ENCODE measurements around the gene RFTN1. TPM values are rescaled to one million over a fixed set of nuclear protein-coding genes. Genes with fewer than 3 reads are reported as not detected.

Gene RFTN1
- total RNA-seq, 1 experiment from 2014 or later, result 4.5 TPM

GRCh38 chr3:16407366-16407765 is 106.1 kb downstream of the RFTN1 start:
- Mint-ChIP-seq H3K9me3 (ENCODE audit: unreplicated experiment) (no peaks in the 10 kb centered on the region), H3K27me3 (ENCODE audit: insufficient read depth, unreplicated experiment) (no peaks in the 10 kb centered on the region), H3K4me1 (ENCODE audit: insufficient read depth, unreplicated experiment) (peaks cover 5% of the 10 kb centered on the region), H3K36me3 (ENCODE audit: insufficient read depth, unreplicated experiment) (no peaks in the 10 kb centered on the region), H3K4me3 (ENCODE audit: unreplicated experiment) (no peak overlapping the region), H3K27ac (ENCODE audit: low read depth, unreplicated experiment) (no peak overlapping the region)
- DNase-seq (ENCODE audit: unreplicated experiment), result no peak
- intact Hi-C loops (cut with micrococcal nuclease), result no loop called here
- TF ChIP-seq CTCF (IDR thresholded peaks at IDR 0.05; ENCODE audit: unreplicated experiment), result no peak
- CTCF ChIA-PET, result interaction anchor here (0.6 kb wide), 1 partner anchor 42 kb away, joined by 4 read pairs; no protein-coding TSS in a partner anchor
- BruUV-seq (replicated peaks), result no TSS peak
- POLR2A ChIA-PET, result no interaction called here

- DNase-seq (ENCODE audit: unreplicated experiment), result no peak
- CTCF ChIA-PET, result interaction anchor here (0.6 kb wide), 1 partner anchor 42 kb away, joined by 4 read pairs; no protein-coding TSS in a partner anchor
- BruUV-seq (replicated peaks), result no TSS peak
- no peak overlapping the region for H3K4me3 Mint-ChIP-seq (ENCODE audit: unreplicated experiment)
- intact Hi-C loops (cut with micrococcal nuclease), result no loop called here
- no peak for TF ChIP-seq CTCF (IDR thresholded peaks at IDR 0.05; ENCODE audit: unreplicated experiment)
- H3K36me3 Mint-ChIP-seq (ENCODE audit: insufficient read depth, unreplicated experiment), result no peaks in the 10 kb centered on the region
- peaks cover 12% of the 10 kb centered on the region for H3K4me1 Mint-ChIP-seq (ENCODE audit: insufficient read depth, unreplicated experiment)
- POLR2A ChIA-PET, result no interaction called here
- H3K27ac Mint-ChIP-seq (ENCODE audit: low read depth, unreplicated experiment), result no peak overlapping the region
- no peaks in the 10 kb centered on the region for H3K9me3 Mint-ChIP-seq (ENCODE audit: unreplicated experiment)
- no peaks in the 10 kb centered on the region for H3K27me3 Mint-ChIP-seq (ENCODE audit: insufficient read depth, unreplicated experiment)
Measured at GRCh38 chr3:16406579-16406978, 106.9 kb downstream of the RFTN1 start.

- no peaks in the 10 kb centered on the region for H3K27me3 Mint-ChIP-seq (ENCODE audit: insufficient read depth, unreplicated experiment)
- no peak overlapping the region for H3K27ac Mint-ChIP-seq (ENCODE audit: low read depth, unreplicated experiment)
- intact Hi-C loops (cut with micrococcal nuclease), result no loop called here
- no TSS peak for BruUV-seq (replicated peaks)
- H3K4me1 Mint-ChIP-seq (ENCODE audit: insufficient read depth, unreplicated experiment), result peaks cover 12% of the 10 kb centered on the region
- H3K9me3 Mint-ChIP-seq (ENCODE audit: unreplicated experiment), result no peaks in the 10 kb centered on the region
- no peak for DNase-seq (ENCODE audit: unreplicated experiment)
- no peak overlapping the region for H3K4me3 Mint-ChIP-seq (ENCODE audit: unreplicated experiment)
- ChIA-PET POLR2A (no interaction called here), CTCF (no interaction called here)
- no peaks in the 10 kb centered on the region for H3K36me3 Mint-ChIP-seq (ENCODE audit: insufficient read depth, unreplicated experiment)
- TF ChIP-seq CTCF (IDR thresholded peaks at IDR 0.05; ENCODE audit: unreplicated experiment), result no peak
Measured at GRCh38 chr3:16406166-16406565, 107.3 kb downstream of the RFTN1 start.

GRCh38 chr3:16404349-16404895 is 109.1 kb downstream of the RFTN1 start:
- H3K27me3 Mint-ChIP-seq (ENCODE audit: insufficient read depth, unreplicated experiment), result no peaks in the 10 kb centered on the region

More at GRCh38 chr3:16404349-16404895, 109.1 kb downstream of the RFTN1 start:
- H3K4me3 Mint-ChIP-seq (ENCODE audit: unreplicated experiment), result no peak overlapping the region
- no peak for TF ChIP-seq CTCF (IDR thresholded peaks at IDR 0.05; ENCODE audit: unreplicated experiment)
- BruUV-seq (replicated peaks), result no TSS peak
- H3K4me1 Mint-ChIP-seq (ENCODE audit: insufficient read depth, unreplicated experiment), result peaks cover 18% of the 10 kb centered on the region
- intact Hi-C loops (cut with micrococcal nuclease), result no loop called here
- no peaks in the 10 kb centered on the region for H3K36me3 Mint-ChIP-seq (ENCODE audit: insufficient read depth, unreplicated experiment)
- H3K9me3 Mint-ChIP-seq (ENCODE audit: unreplicated experiment), result no peaks in the 10 kb centered on the region
- H3K27ac Mint-ChIP-seq (ENCODE audit: low read depth, unreplicated experiment), result no peak overlapping the region
- ChIA-PET POLR2A (no interaction called here), CTCF (interaction anchor here (0.6 kb wide), 1 partner anchor 488 kb away, joined by 3 read pairs; no protein-coding TSS in a partner anchor)
- DNase-seq (ENCODE audit: unreplicated experiment), result no peak
